IMR-90 (cell line): ENCODE measurements around the gene DDX46. TPM values are rescaled to one million over a fixed set of nuclear protein-coding genes. Genes with fewer than 3 reads are reported as not detected.

Experiments used
- ATAC-seq: fragments of 200-7000 bp; cut with Tn5 transposase; 2 replicates; pipeline ENCODE4 v1.9.1; 2020; ENCODE audit warnings: low read depth, mild to moderate bottlenecking, moderate library complexity
- BruUV-seq: library from RNA; stranded (reverse); fragments of 400-500 nt; replicated peaks from 2 replicates; lab custom pipeline; 2021; lab: Mats Ljungman, UMichigan
- CTCF ChIA-PET: fragments of 300-600 bp; formaldehyde crosslinking; extraction: SDS; loops from one replicate; lab custom pipeline; 2021; ENCODE audit warnings: antibody characterized with exemption; lab: Yijun Ruan, JAX
- POLR2A ChIA-PET: fragments of 300-600 bp; sonication (Branson Sonifier 250); formaldehyde crosslinking; loops from one replicate; lab custom pipeline; 2022; ENCODE audit warnings: antibody characterized with exemption; ENCODE audit not compliant: unreplicated experiment; lab: Charles Lee
- DNase-seq: peaks from one replicate; pipeline ENCODE4 v3.0.0; 2013
- H2AFZ ChIP-seq: replicated peaks from 2 replicates; pipeline ENCODE3; 2013; ENCODE audit warnings: low read length, mild to moderate bottlenecking; ENCODE audit not compliant: poor library complexity
- H2AK5ac ChIP-seq: 2 replicates; pipeline ENCODE4 v1.6.1; 2013; ENCODE audit warnings: low read depth, low read length, inconsistent platforms
- H2AK9ac ChIP-seq: replicated peaks from 2 replicates; pipeline ENCODE3; 2013; ENCODE audit warnings: mild to moderate bottlenecking, low read depth, low read length, moderate library complexity; ENCODE audit not compliant: poor library complexity
- H2BK120ac ChIP-seq: 2 replicates; pipeline ENCODE4 v1.6.1; 2013; ENCODE audit warnings: low read depth, low read length, inconsistent platforms
- H2BK15ac ChIP-seq: 3 replicates; pipeline ENCODE4 v1.6.1; 2013; ENCODE audit warnings: low read depth, low read length, inconsistent platforms
- H2BK20ac ChIP-seq: 2 replicates; pipeline ENCODE4 v1.6.1; 2013; ENCODE audit warnings: low read depth, mild to moderate bottlenecking, inconsistent platforms, low read length, moderate library complexity
- H2BK5ac ChIP-seq: 2 replicates; pipeline ENCODE4 v1.6.1; 2013; ENCODE audit warnings: mild to moderate bottlenecking, low read depth, low read length, inconsistent platforms; ENCODE audit not compliant: poor library complexity, severe bottlenecking
- H3K14ac ChIP-seq: replicated peaks from 2 replicates; pipeline ENCODE4 v1.6.1; 2013; ENCODE audit warnings: low read depth, low read length, inconsistent platforms
- H3K18ac ChIP-seq: 2 replicates; pipeline ENCODE4 v1.6.1; 2013; ENCODE audit warnings: low read depth, low read length, control low read depth
- H3K23ac ChIP-seq: 2 replicates; pipeline ENCODE4 v1.6.1; 2013; ENCODE audit warnings: low read depth, low read length, inconsistent platforms
- H3K27ac ChIP-seq: 2 replicates; pipeline ENCODE4 v1.5.1; 2013; ENCODE audit warnings: mild to moderate bottlenecking, control low read depth, low read length; ENCODE audit not compliant: insufficient read depth
- H3K27me3 ChIP-seq: 2 replicates; pipeline ENCODE4 v1.6.1; 2013; ENCODE audit warnings: low read length; ENCODE audit not compliant: control insufficient read depth, insufficient read depth
- H3K36me3 ChIP-seq: 2 replicates; pipeline ENCODE4 v1.6.1; 2013; ENCODE audit warnings: low read length, mixed read lengths; ENCODE audit not compliant: control insufficient read depth, insufficient read depth
- H3K4ac ChIP-seq: 2 replicates; pipeline ENCODE4 v1.6.1; 2013; ENCODE audit warnings: low read depth, low read length, inconsistent platforms
- H3K4me1 ChIP-seq: 2 replicates; pipeline ENCODE4 v1.6.1; 2013; ENCODE audit warnings: low read length, mixed read lengths; ENCODE audit not compliant: control insufficient read depth, insufficient read depth
- H3K4me2 ChIP-seq: 2 replicates; pipeline ENCODE4 v1.6.1; 2013; ENCODE audit warnings: low read depth, mild to moderate bottlenecking, control low read depth, low read length, moderate library complexity
- H3K4me3 ChIP-seq: 2 replicates; pipeline ENCODE4 v1.5.1; 2013; ENCODE audit warnings: low read depth, mild to moderate bottlenecking, control low read depth, low read length, moderate library complexity; ENCODE audit not compliant: insufficient read depth
- H3K56ac ChIP-seq: 2 replicates; pipeline ENCODE4 v1.6.1; 2013; ENCODE audit warnings: low read length, inconsistent platforms; ENCODE audit not compliant: insufficient read depth; ENCODE audit errors: extremely low read depth
- H3K79me1 ChIP-seq, 2 experiments: 2 replicates each; pipeline ENCODE4 v1.6.1; 2013; ENCODE audit warnings: low read length in 2 of 2, inconsistent platforms in 1 of 2, low read depth in 1 of 2
- H3K9ac ChIP-seq: 2 replicates; pipeline ENCODE4 v1.6.1; 2013; ENCODE audit warnings: low read depth, low read length, control low read depth
- H3K9me1 ChIP-seq: 2 replicates; pipeline ENCODE4 v1.6.1; 2013; ENCODE audit warnings: low read length, inconsistent platforms; ENCODE audit not compliant: insufficient read depth
- H3K9me3 ChIP-seq: 2 replicates; pipeline ENCODE4 v1.6.1; 2013; ENCODE audit warnings: low read length; ENCODE audit not compliant: control insufficient read depth, insufficient read depth
- H4K20me1 ChIP-seq: 2 replicates; pipeline ENCODE4 v1.6.1; 2013; ENCODE audit warnings: low read length, inconsistent platforms; ENCODE audit not compliant: insufficient read depth
- H4K5ac ChIP-seq: 2 replicates; pipeline ENCODE4 v1.6.1; 2013; ENCODE audit warnings: mild to moderate bottlenecking, low read depth, low read length, control low read depth
- H4K8ac ChIP-seq, 2 experiments: 2 replicates each; pipeline ENCODE4 v1.6.1; 2013; ENCODE audit warnings: low read depth in 2 of 2, low read length in 2 of 2, control low read depth in 1 of 2, inconsistent platforms in 1 of 2
- H4K91ac ChIP-seq: 2 replicates; pipeline ENCODE4 v1.6.1; 2013; ENCODE audit warnings: low read depth, low read length, inconsistent platforms; ENCODE audit not compliant: insufficient read depth
- BHLHE40 ChIP-seq: fragments of 150-350 bp; IDR thresholded peaks from 2 replicates; pipeline ENCODE4 v1.6.1; 2016; ENCODE audit warnings: mild to moderate bottlenecking, low read depth, low read length
- CEBPB ChIP-seq: IDR thresholded peaks from 2 replicates; pipeline ENCODE4 v1.6.1; 2012; ENCODE audit warnings: low read depth, low read length, improper control_type of control experiment
- CHD1 ChIP-seq: IDR thresholded peaks from 2 replicates; pipeline ENCODE4 v1.6.1; 2012; ENCODE audit warnings: low read depth, low read length, improper control_type of control experiment
- FOS ChIP-seq: fragments of 150-350 bp; IDR thresholded peaks from 2 replicates; pipeline ENCODE4 v1.6.1; 2016; ENCODE audit warnings: low read depth, low read length
- MAFK ChIP-seq: IDR thresholded peaks from 2 replicates; pipeline ENCODE4 v1.6.1; 2012; ENCODE audit warnings: low read depth, low read length, improper control_type of control experiment
- MXI1 ChIP-seq: IDR thresholded peaks from 2 replicates; pipeline ENCODE4 v1.6.1; 2012; ENCODE audit warnings: low read depth, mild to moderate bottlenecking, low read length, moderate library complexity, borderline replicate concordance
- NFE2L2 ChIP-seq: fragments of 150-350 bp; IDR thresholded peaks from 2 replicates; pipeline ENCODE4 v1.6.1; 2016; ENCODE audit warnings: low read depth, mild to moderate bottlenecking, low read length
- POLR2A ChIP-seq: IDR thresholded peaks from 2 replicates; pipeline ENCODE4 v1.6.1; 2012; ENCODE audit warnings: mild to moderate bottlenecking, low read depth, low read length
- RCOR1 ChIP-seq: IDR thresholded peaks from 2 replicates; pipeline ENCODE4 v1.6.1; 2012; ENCODE audit warnings: mild to moderate bottlenecking, low read length, improper control_type of control experiment; ENCODE audit not compliant: insufficient replicate concordance
- WGBS, 2 experiments: methylation state at CpG; one replicate each; pipeline versions ENCODE4 v1.1.5 to v1.1.7; 2013; ENCODE audit warnings: missing lambda C conversion rate in 2 of 2; ENCODE audit not compliant: insufficient read length in 1 of 2; ENCODE audit errors: extremely low coverage in 2 of 2; 5-methylcytosine and 5-hydroxymethylcytosine counted together
- dilution Hi-C: fragments of 300-500 bp; cut with HindIII; formaldehyde crosslinking; loops from one replicate; pipeline ENCODE4 v1.14.3; 2018; ENCODE audit warnings: low sequenced_read_pairs; ENCODE audit not compliant: unreplicated experiment
- in situ Hi-C: fragments of 300-500 bp; cut with MboI; formaldehyde crosslinking; loops from 3 replicates; pipeline ENCODE4 v1.14.3; 2019; ENCODE audit warnings: low sequenced_read_pairs, inconsistent platforms, mixed read lengths
- intact Hi-C: fragments of 100-400 bp; cut with micrococcal nuclease; formaldehyde crosslinking; loops from 2 replicates; pipeline ENCODE4 v1.10.0; 2022
- polyA plus RNA-seq, 3 experiments: library from polyadenylated mRNA; depleted of rRNA; stranded (reverse); fragments of >200 nt; gene quantifications; 2 replicates each; pipeline ENCODE4 v1.2.3, GENCODE V29; 2012; ENCODE audit warnings: low replicate concordance in 1 of 3
- total RNA-seq: library from RNA; depleted of rRNA; stranded (reverse); fragments of >200 nt; gene quantifications from 2 replicates; pipeline ENCODE4 v1.2.3, GENCODE V29; 2012

Gene DDX46
- total and polyA plus RNA-seq, 2 of the 4 experiments (the other 2 are of a cell fraction): 22.5 to 26.0 TPM

GRCh38 chr5:134845852-134846640 lies 87.5 kb downstream of the DDX46 start, which contains the start of gene C5orf24:
Gene C5orf24, plus strand, starts transcription at chr5:134845968. Its CDS starts 8,933 bp downstream, at chr5:134854901.
- peaks cover 16% of the 10 kb centered on the region for H3K4me1 ChIP-seq
- WGBS, 2 experiments: 0% methylated on average over 17 of the region's 84 CpGs; no CpG with 5 or more reads in 1 of the 2 experiments
- H4K20me1 ChIP-seq: peaks cover 22% of the 10 kb centered on the region; the same call in 1 of the 2 replicates
- H3K18ac ChIP-seq: peak within 1 kb of the TSS; percentile 82
- peak within 1 kb of the TSS; percentile 98 for H3K23ac ChIP-seq
- peaks cover 10% of the 10 kb centered on the region; the same call in 1 of the 2 replicates for H3K9me1 ChIP-seq
- peak within 1 kb of the TSS; percentile 98 for H3K4me3 ChIP-seq
- dilution Hi-C loops (no loop called here), in situ Hi-C loops (no loop called here), intact Hi-C loops (no loop called here)
- peak within 1 kb of the TSS; percentile 97 for H3K14ac ChIP-seq
- CTCF ChIA-PET: no interaction called here
- H3K4ac ChIP-seq: peak within 1 kb of the TSS; percentile 95
- peaks cover 8% of the 10 kb centered on the region for H3K36me3 ChIP-seq
- H4K8ac ChIP-seq: peak within 1 kb of the TSS; percentile 72 to 96
- H3K4me2 ChIP-seq: peak within 1 kb of the TSS; percentile 95
- peak within 1 kb of the TSS; percentile 75 for H4K91ac ChIP-seq
- H2BK5ac ChIP-seq: peak within 1 kb of the TSS; percentile 84
- no peaks in the 10 kb centered on the region for H3K27me3 ChIP-seq
- peak within 1 kb of the TSS; percentile 94 for H2AFZ ChIP-seq
- peak within 1 kb of the TSS; percentile 89 for H3K27ac ChIP-seq
- peak within 1 kb of the TSS; percentile 81 for H4K5ac ChIP-seq
- H2BK20ac ChIP-seq: peak within 1 kb of the TSS; percentile 81
- H3K9me3 ChIP-seq: no peaks in the 10 kb centered on the region
- POLR2A ChIA-PET: no interaction called here
- H3K79me1 ChIP-seq: peaks cover 0 to 51% of the 10 kb centered on the region in 2 experiments; a peak in 3 of 4 replicates
- H2AK9ac ChIP-seq: peak within 1 kb of the TSS; percentile 84
- peak; percentile 92 for ATAC-seq
- BruUV-seq: no TSS peak
- peak within 1 kb of the TSS; percentile 79 for H2BK120ac ChIP-seq
- H3K9ac ChIP-seq: peak within 1 kb of the TSS; percentile 99
- H2BK15ac ChIP-seq: peak within 1 kb of the TSS; percentile 45
- peak within 1 kb of the TSS; percentile 93 for H2AK5ac ChIP-seq
- peak within 1 kb of the TSS; percentile 94 for H3K56ac ChIP-seq
- TF ChIP-seq NFE2L2 (no peak), POLR2A (peak; percentile 95), CEBPB (no peak), FOS (no peak), MAFK (no peak), CHD1 (peak; percentile 40; the same call in 1 of the 2 replicates), MXI1 (peak; percentile 72; the same call in 1 of the 2 replicates), RCOR1 (no peak), BHLHE40 (peak; percentile 70)
- DNase-seq: peak; percentile 96
